Stimulated activated CD8-positive, alpha-beta memory T cell treated with anti-CD3 and anti-CD28 coated beads, Interleukin-7, amount 100 ng/mL, for 4 hours (primary cell): ENCODE measurements around the gene CDH4.

ENCODE experiments used
- DNase-seq, 2 donors: peaks; one replicate each; pipeline ENCODE4 v3.0.0-alpha.2; 2020; ENCODE audit warnings: low read depth in 2 of 2

Gene CDH4

DNA sequence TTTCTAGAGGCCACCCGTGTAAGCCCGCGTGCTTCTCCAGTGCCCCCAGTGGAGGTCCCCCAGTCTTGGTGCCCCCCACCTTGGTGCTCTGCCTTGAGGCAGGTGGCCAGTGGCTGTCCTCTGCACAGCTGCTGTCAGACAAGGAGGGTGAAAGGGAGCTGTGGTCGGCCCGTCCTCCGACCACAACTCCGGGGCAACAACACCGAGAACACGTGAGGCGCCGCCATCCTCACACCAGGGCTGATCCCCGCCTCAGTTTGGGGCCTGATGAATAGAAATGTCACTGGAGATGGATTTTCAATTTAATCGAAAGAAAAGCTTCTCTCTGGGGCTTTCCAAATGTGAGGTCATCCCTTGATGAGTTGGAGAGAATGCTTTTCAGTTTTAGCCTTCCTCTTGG, 304.6 kb downstream of the CDH4 start:
- no peak for DNase-seq

DNA sequence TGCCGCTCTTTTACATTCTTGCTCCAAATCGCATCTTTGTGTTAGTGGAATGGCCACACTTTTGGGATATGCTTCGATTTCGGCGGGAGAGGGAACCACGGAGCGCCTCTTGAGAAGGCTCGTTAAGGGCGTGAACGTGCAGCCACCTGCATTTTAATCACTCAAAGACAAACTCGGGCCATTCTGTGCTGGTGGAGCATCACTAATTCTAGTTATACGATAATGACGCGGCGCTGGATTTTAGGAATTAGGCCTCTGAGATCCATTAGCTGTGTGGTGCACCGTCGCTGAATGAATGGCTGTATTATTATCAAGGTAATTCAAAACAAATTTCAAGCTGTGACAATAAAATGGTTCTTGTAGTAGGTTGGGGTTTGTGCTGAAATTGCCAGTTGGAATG, 305.6 kb downstream of the CDH4 start:
- no peak for DNase-seq

DNA sequence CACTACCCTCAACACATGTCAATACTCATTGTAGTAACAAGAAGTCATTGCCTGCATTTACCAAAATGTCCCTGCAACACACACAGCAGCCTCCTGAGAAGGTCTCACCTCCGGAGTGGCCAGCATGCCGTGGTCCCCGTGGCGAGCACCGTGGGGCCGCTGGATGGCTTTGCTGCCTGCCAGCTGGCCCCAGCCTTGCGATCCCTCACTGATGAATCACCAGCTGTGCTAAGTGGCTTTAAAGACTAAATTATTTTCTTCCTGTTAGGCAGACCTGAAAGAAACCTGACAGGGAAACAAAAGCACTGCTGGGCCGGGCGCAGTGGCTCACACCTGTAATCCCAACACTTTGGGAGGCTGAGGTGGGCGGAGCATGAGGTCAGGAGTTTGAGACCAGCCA, 306.7 kb downstream of the CDH4 start:
- DNase-seq, result no peak

DNA sequence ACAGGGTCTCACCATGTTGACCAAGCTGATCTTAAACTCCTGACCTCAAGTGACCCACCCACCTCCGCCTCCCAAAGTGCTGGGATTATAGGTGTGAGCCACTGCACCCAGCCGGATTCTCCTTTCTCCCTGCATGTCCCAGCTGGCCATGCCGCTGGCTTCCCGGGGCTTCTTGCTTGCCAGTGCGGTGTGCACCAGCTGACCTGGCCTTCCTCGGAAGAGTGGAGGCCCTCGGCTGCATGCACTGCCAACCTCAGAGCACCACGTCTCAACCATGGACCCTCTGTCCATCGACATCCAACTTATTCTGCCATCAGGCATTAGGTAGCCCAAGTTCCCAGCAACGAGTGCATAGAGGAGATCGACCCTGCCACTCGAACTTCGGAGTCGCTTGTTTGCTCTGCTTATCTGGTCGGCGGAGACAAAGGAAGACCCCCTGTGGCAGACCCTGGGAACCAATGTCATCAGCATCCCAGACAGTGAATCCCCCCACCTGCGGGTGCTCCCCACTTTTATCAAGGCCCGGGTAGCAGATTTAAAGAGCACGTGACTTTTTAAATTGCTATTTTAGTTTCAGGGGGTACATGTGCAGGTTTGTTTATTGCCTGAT, 307.8 kb downstream of the CDH4 start:
- DNase-seq, result no peak

DNA sequence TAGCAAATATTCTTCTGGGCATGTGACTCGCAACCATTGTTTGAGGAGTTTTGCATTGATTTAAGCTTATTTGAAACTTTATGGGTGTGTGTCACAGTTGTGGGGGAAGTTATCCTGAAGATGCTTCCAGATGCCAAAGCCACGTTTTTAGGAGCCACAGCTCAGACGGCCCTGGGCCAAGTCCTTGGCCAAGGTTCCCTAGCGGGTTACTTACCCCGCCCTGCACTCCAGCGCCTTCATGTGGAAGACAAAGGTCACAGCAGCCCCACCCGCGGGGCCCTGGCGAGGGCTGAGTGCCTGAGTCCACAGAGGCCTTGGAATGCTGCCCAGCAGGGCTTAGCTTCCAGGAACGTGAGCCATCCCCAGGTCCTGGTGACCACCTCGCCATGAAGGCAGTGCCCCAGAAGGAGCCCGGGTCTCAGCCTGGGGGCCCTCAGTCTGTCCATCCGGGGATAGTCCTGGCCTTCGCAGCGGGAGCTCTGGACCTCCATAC, 308.3 kb downstream of the CDH4 start:
- DNase-seq, result no peak

DNA sequence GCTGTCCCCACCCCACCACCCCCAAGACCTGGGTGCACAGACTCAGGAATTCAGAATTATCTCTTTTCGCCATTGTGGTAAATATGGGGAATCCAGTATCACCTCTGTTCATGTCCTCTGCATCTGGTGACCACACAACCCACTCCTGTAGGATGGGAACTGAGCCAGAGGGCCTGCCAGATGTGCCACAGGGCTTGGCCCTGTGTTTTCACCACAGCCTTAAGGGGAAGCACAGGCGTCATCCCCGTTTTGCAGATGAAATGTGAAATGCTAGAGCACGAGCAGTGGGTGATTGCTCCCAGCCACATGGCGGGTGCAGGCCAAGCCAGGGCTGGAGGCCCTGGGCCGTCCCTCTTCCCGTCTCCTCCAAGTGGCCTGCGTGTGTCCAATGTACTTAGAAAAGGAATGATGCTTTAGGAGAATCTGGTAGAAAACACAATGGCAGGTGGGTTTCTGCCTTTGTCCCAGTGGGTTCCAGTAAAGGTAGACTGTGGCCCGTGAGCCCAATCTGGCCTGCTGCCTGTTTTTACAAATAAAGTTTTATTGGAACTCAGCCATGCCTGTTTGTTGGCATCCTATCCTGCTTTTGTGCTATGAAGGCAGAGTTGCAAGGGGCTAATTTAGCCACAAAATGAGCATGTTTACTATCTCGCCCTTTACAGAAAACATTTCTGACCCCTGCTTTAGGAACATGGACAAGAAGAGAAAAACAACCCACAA, 309.2 kb downstream of the CDH4 start:
- DNase-seq, result no peak

DNA sequence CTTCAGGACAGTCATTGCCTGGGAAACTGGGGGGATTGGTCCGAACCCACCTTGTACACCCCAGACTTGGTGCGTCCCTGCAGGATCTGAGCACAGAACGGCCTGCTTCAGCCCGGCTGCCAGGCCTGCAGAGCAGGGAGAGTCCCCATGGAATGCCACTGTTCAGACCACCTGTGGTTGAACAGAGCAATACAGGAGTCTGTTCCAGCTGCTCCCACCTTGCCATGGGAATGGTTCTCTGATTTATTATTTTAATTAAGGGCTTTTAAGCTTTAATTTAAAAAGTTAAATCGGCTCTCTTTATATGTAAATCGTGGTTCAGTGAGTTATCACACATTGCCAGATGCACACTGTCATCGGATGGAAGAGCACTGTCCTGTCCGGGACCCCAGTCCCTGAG, 310.4 kb downstream of the CDH4 start:
- no peak for DNase-seq

DNA sequence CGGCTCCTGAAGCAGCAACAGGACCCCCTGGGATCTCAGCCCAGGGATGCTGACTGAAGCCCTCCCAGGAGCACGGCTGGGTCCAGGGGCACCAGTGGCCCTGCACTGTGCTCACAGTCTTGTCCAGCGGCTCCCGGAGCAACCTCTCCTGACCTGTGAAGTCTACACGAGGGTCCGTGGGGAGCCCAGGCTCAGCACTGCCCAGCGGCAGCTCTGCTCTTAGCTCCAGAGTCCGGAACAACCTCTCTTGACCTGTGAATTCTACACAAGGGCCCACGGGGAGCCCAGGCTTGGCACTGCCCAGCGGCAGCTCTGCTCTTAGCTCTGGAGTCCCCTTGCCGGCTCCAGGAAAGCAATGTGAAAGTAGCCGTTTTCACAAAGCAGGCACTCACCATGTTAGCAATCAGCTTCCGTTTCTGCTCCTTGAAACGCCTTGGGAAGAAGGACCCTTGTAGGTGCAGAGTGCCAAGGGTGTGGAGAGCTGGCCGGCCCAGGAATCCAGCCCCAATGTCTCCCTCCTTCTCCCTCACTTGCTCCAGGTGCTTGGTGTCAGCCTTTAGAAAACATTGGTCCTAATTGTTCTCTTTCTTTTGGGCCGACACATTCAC, 310.9 kb downstream of the CDH4 start:
- no peak for DNase-seq

DNA sequence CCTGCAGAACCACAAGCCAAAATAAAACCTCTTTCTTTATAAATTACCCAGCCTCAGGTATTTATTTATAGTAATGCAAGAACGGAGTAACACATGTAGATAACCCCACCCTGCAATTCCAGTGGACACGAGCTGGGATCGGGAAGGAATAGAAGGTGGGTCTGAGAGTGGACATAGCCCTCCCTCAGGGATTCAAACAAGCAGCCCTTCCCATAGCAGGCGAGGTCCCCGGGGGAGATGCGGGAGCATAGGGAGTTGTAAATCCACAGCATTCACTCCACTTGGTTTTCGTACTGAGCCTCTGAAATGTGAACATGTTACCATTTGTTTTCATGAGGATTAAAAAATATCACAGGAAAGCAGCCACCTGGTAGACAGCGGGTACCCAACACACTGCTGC, 312.6 kb downstream of the CDH4 start:
- DNase-seq, result no peak

DNA sequence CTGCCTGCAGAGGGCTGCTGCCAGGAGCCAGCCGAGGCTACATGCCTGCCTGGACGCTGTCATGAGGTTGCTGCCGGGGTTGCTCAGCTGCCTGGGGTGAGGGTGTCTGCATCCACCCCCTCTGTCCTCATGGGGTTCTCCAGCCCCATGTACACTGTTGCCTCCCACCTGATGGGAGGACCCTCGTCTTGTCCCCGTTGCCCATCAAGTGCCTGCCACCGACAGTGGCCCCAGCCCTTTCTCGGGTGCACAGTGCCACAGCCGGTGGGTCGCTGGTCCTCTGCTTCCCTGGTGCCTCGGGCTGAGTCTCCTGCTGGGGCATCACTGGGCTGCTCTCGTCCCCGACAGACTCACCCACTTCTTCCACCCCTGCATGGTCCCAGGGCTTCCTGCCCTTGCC, 313.7 kb downstream of the CDH4 start:
- DNase-seq, result no peak

DNA sequence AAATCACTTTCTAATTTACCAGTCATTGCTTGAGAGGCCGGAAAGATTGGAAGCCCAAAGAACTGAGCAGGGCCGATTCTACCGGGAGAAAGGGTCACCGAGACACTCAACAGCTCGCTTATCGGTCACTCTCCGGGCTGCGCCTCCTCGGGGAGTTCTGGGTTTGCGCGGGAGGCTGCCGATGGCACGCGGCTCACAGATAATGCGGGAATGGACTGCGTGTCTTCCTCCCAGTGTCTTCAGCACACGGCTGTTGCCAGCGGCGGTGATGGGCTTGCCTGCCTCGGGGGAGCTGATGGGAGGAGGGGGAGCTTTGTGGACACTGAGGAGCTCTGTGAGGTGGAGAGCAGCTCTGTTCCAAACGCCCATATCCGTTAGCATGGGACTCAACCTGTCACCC, 314.6 kb downstream of the CDH4 start:
- DNase-seq, result no peak

DNA sequence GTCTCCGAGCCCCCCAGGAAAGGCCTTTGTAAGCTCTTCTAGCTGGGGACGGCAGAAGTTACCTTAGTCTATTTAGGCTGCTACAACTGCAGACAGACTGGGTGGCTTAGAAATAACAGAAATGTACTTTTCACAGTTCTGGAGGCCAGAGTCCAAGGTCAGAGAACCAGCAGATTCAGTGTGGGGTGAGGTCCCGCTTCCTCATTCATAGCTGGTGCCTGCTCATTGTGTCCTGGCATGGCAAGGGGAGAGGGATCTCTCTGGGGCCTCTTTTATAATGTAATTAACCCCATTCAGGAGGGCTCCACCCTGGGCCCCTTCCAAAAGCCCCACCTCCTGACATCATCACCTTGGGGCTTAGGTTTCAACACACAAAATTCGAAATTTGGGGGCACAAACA, 315.1 kb downstream of the CDH4 start:
- DNase-seq, result no peak

DNA sequence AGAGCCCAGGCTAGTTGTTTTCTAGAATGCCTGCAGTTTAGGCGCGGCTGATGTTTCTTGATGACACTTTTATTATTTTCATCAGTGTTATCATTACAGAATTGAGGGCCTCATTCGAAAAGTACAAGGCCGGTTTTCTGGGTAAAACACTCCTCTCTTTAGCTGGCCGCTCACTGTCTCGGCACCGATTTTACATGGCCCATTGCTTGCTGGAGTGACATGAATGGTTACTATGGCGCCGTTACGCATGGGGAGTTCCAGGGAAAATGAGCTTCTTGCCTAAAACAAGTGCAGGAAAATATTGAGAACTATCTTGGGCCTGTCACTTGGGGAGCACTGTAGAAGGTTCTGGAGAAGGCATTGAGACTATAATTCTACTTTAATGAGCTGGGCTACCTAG, 317.8 kb downstream of the CDH4 start:
- DNase-seq, result no peak

DNA sequence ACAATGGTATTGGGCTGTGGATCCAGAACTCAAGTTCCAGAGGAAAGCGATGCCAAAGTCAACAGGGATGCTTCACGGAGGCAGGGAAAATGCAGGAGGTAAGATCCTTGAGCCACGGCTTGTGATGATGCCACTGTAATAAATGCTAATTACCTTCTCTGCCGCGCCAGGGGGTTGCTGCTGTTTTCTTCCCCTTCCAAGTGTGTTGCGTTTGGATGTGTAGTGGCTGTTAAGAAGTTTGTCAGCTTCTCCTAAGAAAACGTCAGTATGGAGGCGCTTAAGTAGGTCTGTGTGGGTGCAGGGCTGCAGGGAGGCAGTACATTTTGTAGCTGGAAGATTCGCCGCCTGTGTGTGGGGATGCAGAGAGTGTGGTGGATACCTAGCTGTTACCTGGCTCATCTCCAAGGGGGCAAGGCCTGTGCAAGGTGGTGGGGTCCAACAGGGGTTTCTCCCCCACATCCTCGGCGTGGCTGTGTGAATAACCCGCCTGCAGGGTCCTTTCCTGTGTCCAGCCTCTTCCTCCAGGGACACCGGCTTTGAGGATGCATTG, 318.7 kb downstream of the CDH4 start:
- DNase-seq, result no peak

DNA sequence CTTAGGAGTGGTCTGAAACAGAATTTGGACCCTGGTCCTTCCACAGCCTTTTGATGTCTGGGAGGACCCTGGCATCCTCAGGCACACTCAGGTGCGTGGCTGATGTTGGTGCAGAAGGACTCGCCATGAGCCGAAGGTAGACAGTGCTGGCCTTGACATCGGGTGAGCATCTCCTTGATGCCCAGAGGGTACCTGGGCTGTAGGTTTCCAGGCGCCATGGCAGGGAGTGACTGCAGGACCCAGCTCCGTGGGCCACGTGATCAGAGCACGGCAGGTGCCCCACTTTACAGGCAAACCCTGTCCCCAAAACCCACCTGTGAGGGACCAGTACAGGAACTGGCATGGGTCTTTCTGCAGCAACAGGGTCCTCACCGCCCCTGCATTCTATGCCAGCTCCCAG, 319.2 kb downstream of the CDH4 start:
- no peak for DNase-seq

DNA sequence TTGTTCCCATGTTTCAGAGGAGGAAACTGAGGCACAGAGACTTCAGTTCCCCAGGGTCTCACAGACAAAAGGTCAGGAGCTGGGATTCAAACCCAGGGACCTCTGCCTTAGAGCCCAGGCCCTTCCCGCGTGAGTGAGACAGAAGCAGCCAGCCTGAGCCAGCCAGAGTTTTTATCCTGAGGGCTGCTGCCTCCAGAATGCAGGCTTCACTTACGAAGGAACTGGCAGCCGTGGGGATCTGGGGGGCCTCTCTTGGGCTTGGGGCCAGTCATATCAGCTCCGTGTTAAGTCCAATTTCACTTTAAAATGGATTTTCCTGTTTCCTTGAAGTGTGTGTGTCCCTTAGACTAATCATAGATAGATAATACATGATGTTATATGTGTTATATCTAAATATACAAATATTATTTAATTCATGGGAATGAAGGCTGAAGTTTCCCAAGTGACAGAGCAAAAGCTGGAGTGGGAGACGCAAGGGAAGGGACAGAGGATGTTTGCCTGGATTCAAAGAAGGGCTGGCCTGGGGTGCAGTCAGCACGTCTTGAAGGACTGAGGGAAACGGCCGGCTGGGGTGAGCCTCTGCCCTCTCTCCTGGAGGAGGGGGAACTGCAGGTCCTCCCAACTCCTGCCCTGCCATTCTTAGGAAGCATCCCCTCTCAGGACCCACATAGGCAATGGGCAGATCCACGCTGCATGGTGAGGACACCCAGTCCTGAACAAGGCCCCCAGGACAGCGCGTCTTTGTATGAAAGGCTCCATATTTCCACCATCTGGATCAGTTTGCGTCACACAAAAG, 320.1 kb downstream of the CDH4 start:
- DNase-seq, result no peak

DNA sequence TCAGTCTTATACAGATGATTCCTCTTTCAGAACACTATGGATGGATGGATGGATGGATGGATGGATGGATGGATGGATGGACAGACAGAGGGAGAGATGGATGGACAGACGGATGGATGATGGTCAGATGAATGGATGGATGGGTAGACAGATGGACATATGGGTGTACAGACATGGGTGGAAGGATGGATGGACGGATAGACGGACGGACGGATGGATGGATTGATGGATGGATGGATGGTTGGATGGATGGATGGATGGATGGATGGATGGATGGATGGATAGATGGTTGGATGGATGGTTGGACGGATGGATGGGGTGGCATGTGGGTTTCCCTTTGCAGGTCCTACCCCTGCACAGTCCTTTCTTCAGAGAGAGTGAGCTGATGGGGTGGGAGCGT, 320.7 kb downstream of the CDH4 start:
- no peak for DNase-seq

DNA sequence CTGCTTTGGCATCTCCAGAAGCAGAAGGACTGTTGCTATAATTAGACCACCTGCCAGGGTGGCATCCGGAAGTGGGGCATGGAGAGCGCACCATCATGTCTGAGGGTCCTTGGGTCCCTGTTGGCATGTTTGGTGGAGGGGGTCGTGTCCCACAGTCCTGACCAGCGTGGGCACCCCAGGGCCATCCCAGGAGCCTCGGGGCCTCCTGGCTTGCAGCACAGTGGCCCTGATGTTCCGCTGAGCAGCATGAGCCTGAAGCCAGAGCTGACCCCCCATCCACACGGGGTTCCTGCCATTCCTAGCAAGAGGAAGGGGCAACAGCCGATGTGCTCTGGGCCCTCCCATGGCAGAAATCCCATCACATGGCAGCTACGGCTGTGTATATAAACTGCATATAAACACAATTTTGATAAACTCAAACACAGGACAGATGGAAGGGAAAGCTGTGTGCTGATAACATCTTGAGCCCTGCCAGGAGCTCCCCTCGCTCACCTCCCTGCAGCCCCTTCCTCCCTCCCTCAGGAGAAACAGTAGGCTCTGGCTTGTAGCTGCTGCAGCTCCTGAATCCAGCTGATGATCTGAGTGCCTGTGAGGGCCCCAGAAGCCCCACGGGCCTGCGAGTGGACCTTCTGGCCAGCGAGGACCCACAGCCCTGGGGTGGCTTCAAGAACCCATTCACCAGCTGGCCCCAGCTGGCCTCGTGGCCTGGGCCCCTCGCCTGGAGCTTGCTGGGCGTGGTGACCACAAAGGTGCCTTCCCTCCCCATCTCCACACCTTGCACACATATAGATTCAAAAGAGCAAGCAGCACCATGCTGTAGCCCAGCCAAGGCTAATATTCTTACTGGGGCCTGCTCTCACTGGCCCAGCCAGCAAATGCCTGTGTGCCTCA, 321.6 kb downstream of the CDH4 start:
- DNase-seq, result no peak

DNA sequence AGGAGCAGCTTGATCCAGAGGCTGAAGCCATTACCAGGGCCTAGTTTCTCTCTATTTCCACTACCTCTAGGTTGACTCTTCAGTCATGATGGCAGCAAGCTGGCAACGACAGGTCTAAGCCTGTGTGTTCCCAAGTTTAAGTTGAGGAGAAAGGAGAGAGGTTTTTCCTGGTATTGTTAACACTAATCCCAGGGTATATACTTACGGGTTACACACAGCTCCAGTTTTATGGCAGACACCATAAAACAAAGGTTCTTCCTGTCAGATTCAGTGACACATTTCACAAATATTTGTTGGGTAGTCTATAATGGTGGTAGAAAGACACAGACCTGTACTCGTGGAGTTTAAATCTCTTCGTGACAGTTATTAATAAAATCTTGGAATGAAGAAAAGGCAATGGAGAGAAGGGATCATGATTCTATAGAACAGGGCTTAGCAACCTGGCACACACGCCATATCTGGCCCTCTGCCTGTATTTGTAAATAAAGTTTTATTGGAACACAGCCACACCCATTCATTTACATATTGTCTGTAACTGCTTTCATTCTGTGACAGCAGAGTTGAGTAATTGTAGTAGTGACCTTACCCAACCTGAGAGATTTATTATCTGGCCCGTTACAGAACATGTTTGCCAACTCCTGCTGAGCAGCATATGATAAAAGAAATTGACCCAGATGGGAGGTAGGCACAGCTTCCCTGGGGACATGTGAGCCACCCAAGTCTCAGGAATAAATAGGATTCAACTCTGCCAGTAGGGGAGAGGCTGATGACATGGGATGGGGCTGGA, 323.3 kb downstream of the CDH4 start:
- DNase-seq, result no peak

DNA sequence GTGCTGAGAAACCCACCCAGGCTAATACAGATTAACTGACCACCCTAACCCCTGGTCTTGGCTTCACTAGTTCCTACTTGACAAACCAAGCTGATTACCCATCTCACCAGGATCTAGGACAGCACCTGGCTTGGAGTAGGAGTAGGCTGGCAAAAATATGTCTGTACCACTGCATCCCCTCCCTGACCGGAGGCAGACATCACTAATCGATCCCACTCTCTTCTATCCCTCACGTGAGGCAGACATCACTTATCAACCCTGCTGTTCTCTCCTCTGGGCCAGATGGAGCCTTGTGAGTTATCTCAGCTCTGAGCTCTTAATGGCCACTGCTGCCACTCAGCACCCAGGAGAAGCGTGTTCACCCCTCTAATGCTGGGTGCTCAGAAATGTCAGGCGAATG, 324.3 kb downstream of the CDH4 start:
- no peak for DNase-seq
